Pancreas (tissue), 10 donors: ENCODE data around the gene CD99L2. TPM values are rescaled to one million over a fixed set of nuclear protein-coding genes. Genes with fewer than 3 reads are reported as not detected.

Experiments used
- ATAC-seq, 4 donors: fragments of 200-7000 bp; cut with Tn5 transposase; one replicate each; pipeline versions ENCODE4 v1.8.0 to v1.9.1; 2020; ENCODE audit warnings: mild to moderate bottlenecking in 4 of 4, moderate library complexity in 4 of 4
- DNase-seq, 6 donors: peaks; one replicate each; pipeline ENCODE4 v3.0.0-alpha.2; 2020
- FAIRE-seq: peaks from 2 replicates; lab custom pipeline; 2012; peaks lifted over from hg19 to GRCh38; lab: Jason Lieb, UNC
- H3K27ac ChIP-seq, 4 donors: fragments of 200-600 bp; sonication (generic); 1 replicate in 3 of 4; 2 replicates in 1 of 4; pipeline versions ENCODE4 v1.5.0 to v1.8.0; 2020
- H3K27me3 ChIP-seq, 4 donors: fragments of 200-600 bp; one replicate each; pipeline ENCODE4 v1.8.0; 2021
- H3K36me3 ChIP-seq, 3 donors: fragments of 200-600 bp; sonication (generic) in 1 of 3; one replicate each; pipeline versions ENCODE4 v1.5.0 to v1.8.0; 2020 to 2021
- H3K4me1 ChIP-seq, 3 donors: fragments of 200-600 bp; one replicate each; pipeline ENCODE4 v1.8.0; 2021
- H3K4me3 ChIP-seq, 4 donors: fragments of 200-600 bp; sonication (generic) in 2 of 4; one replicate each; pipeline versions ENCODE4 v1.5.0 to v1.8.0; 2020 to 2021
- H3K9me3 ChIP-seq, 4 donors: fragments of 200-600 bp; one replicate each; pipeline ENCODE4 v1.8.0; 2021
- WGBS, 2 donors: extraction: QIAGEN DNeasy Blood & Tissue Kit; methylation state at CpG; one replicate each; pipeline ENCODE4 v1.1.7; 2013; 5-methylcytosine and 5-hydroxymethylcytosine counted together
- intact Hi-C, 3 donors: fragments of 100-400 bp; cut with DNase I; formaldehyde crosslinking; loops; one replicate each; pipeline versions ENCODE4 v1.11.1 to v1.14.2; 2022
- polyA plus RNA-seq, 2 donors: library from polyadenylated mRNA; stranded (reverse); fragments of 200-250 nt; gene quantifications; one replicate each; pipeline ENCODE4 v1.2.3, GENCODE V29; 2013
- total RNA-seq, 6 donors: library from RNA; stranded (reverse); fragmentation: NEBNext Ultra II Directional in 4 of 6; extraction: Animal tissue kit (Norgen Biotek cat#: 25700) in 4 of 6; gene quantifications; one replicate each; pipeline versions ENCODE4 v1.2.1 to v1.2.4, GENCODE V29; 2021 to 2023
- TF ChIP-seq, protein P1 (sequence below), 4 donors: fragments of 200-600 bp; sonication (generic) in 3 of 4; IDR thresholded peaks; one replicate each; pipeline versions ENCODE4 v1.5.0 to v1.8.0; 2021; ENCODE audit warnings: antibody characterized with exemption in 4 of 4
- donor health status: healthy with polysubstance abuse.
- donor health status: DM: no; HTN: no; CAD: no; lungs with moderate emphysema.
- donor health status: DM: no; HTN: no; CAD: no.
- donor health status: control.
- donor health status: control.
- donor health status: Bipolar disorder and iron deficiency.
- donor health status: DM: yes; HTN: yes; CAD: no.
- donor health status: DM: no; HTN: no; CAD: no.
- donor health status: DM: no; HTN: no; CAD: no.
- donor health status: DM: yes; HTN: yes; CAD: no.

The CD99L2 gene
- total and polyA plus RNA-seq, 8 donors = 10.4 to 25.1 (median 16.2) TPM

- ATAC-seq (no peak), FAIRE-seq (no peak), DNase-seq (no peak)
- H3K9me3 ChIP-seq = no peaks in the 10 kb centered on the region
- no peaks in the 10 kb centered on the region for H3K36me3 ChIP-seq
- intact Hi-C loops = no loop called here
- no peaks in the 10 kb centered on the region for H3K27me3 ChIP-seq
- no peak overlapping the region for H3K4me3 ChIP-seq
- H3K27ac ChIP-seq = no peak overlapping the region
- 69 to 82% methylated on average over 9 of the region's 9 CpGs for WGBS, 2 donors
- H3K4me1 ChIP-seq = no peaks in the 10 kb centered on the region
- TF ChIP-seq, protein P1, sequence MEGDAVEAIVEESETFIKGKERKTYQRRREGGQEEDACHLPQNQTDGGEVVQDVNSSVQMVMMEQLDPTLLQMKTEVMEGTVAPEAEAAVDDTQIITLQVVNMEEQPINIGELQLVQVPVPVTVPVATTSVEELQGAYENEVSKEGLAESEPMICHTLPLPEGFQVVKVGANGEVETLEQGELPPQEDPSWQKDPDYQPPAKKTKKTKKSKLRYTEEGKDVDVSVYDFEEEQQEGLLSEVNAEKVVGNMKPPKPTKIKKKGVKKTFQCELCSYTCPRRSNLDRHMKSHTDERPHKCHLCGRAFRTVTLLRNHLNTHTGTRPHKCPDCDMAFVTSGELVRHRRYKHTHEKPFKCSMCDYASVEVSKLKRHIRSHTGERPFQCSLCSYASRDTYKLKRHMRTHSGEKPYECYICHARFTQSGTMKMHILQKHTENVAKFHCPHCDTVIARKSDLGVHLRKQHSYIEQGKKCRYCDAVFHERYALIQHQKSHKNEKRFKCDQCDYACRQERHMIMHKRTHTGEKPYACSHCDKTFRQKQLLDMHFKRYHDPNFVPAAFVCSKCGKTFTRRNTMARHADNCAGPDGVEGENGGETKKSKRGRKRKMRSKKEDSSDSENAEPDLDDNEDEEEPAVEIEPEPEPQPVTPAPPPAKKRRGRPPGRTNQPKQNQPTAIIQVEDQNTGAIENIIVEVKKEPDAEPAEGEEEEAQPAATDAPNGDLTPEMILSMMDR (IDR thresholded peaks at IDR 0.05) = no peak
Observed at GRCh38 chrX:150940844-150941495, 42.5 kb upstream of the CD99L2 start.

- TF ChIP-seq, protein P1 (IDR thresholded peaks at IDR 0.05) = no peak
- Histone ChIP-seq H3K27ac (no peak overlapping the region), H3K27me3 (no peaks in the 10 kb centered on the region), H3K36me3 (no peaks in the 10 kb centered on the region), H3K4me3 (no peak overlapping the region), H3K4me1 (no peaks in the 10 kb centered on the region), H3K9me3 (no peaks in the 10 kb centered on the region)
- WGBS, 2 donors = 55 to 72% methylated on average over 6 of the region's 6 CpGs
- no peak for DNase-seq
- FAIRE-seq = no peak
- intact Hi-C loops = no loop called here
- no peak for ATAC-seq
Observed at GRCh38 chrX:150936556-150936955, 38.1 kb upstream of the CD99L2 start.

GRCh38 chrX:150935467-150935866 is 37.0 kb upstream of the CD99L2 start:
- TF ChIP-seq, protein P1 (IDR thresholded peaks at IDR 0.05) = no peak
- Histone ChIP-seq H3K36me3 (no peaks in the 10 kb centered on the region), H3K27me3 (no peaks in the 10 kb centered on the region), H3K9me3 (no peaks in the 10 kb centered on the region), H3K4me1 (no peaks in the 10 kb centered on the region), H3K4me3 (no peak overlapping the region), H3K27ac (no peak overlapping the region)
- ATAC-seq = no peak
- 47 to 65% methylated on average over 7 of the region's 7 CpGs for WGBS, 2 donors
- FAIRE-seq = no peak
- intact Hi-C loops = no loop called here
- no peak for DNase-seq

- TF ChIP-seq, protein P1 (IDR thresholded peaks at IDR 0.05) = no peak
- 15 to 22% methylated on average over 5 of the region's 5 CpGs for WGBS, 2 donors
- H3K27ac ChIP-seq = no peak overlapping the region
- H3K9me3 ChIP-seq = no peaks in the 10 kb centered on the region
- H3K4me3 ChIP-seq = no peak overlapping the region
- DNase-seq = no peak
- FAIRE-seq = no peak
- no peaks in the 10 kb centered on the region for H3K36me3 ChIP-seq
- no peak for ATAC-seq
- intact Hi-C loops = no loop called here
- no peaks in the 10 kb centered on the region for H3K4me1 ChIP-seq
- no peaks in the 10 kb centered on the region for H3K27me3 ChIP-seq
Observed at GRCh38 chrX:150934453-150934852, 36.0 kb upstream of the CD99L2 start.

DNA sequence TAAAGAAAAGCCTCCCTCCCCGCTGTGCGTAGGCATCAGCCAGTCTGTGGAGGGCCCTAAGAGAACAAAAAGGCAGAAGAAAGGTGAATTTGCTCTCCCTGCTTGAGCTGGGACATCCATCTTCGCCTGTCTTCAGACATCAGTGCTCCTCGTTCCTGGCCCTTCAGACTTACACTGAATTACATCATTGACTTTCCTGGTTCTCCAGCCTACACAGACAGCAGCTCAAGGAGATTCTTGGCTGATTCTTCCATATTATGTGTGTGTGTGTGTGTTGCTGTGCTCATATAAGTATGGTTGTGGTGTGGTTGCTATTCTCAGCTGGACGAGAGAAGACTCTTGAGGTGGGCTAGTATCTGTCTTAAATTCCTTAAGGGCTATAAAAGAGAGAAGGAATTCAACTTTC is 35.5 kb upstream of the CD99L2 start:
- Histone ChIP-seq H3K4me1 (no peaks in the 10 kb centered on the region), H3K9me3 (no peaks in the 10 kb centered on the region), H3K4me3 (no peak overlapping the region), H3K27me3 (no peaks in the 10 kb centered on the region), H3K27ac (no peak overlapping the region), H3K36me3 (no peaks in the 10 kb centered on the region)
- TF ChIP-seq, protein P1 (IDR thresholded peaks at IDR 0.05) = no peak
- ATAC-seq (no peak), DNase-seq (no peak), FAIRE-seq (no peak)
- WGBS, 2 donors = 44 to 60% methylated on average over 5 of the region's 5 CpGs
- intact Hi-C loops = no loop called here
